Lung microvascular endothelial cell (primary cell): ENCODE data around the gene SYNGR3. TPM values are rescaled to one million over a fixed set of nuclear protein-coding genes. Genes with fewer than 3 reads are reported as not detected.
"Not testable (repeated sequence)": the region's sequence is repeated elsewhere in the genome, so short reads cannot be mapped to it uniquely, and the experiment has no call there.

Source experiments
- DNase-seq, 2 donors: peaks; one replicate each; pipeline versions ENCODE4 v3.0.0 to v3.0.0-alpha.2; 2010; ENCODE audit warnings: low read depth in 2 of 2
- total RNA-seq: library from RNA; depleted of rRNA; stranded (reverse); fragments of >200 nt; gene quantifications from 2 replicates; pipeline ENCODE4 v1.2.1, GENCODE V29; 2014

SYNGR3 gene
- total RNA-seq, 1 donor from 2014 or later: 0.40 TPM

GRCh38 chr16:2008009-2008526, 18.3 kb downstream of the SYNGR3 start:
- DNase-seq: peak in 1 of 2 donors; percentile 69

GRCh38 chr16:2008631-2009163, 18.9 kb downstream of the SYNGR3 start:
- DNase-seq: peak in 1 of 2 donors; percentile 26

GRCh38 chr16:2009164-2009711, 19.5 kb downstream of the SYNGR3 start:
- DNase-seq: no peak

GRCh38 chr16:2009791-2010510, 20.2 kb downstream of the SYNGR3 start, which contains the start of gene ZNF598:
ZNF598 (minus strand) TSS chr16:2009821.
- DNase-seq: peak; percentile 90 to 93

- DNase-seq: not testable (repeated sequence)
These were observed 22.0 kb downstream of the SYNGR3 start for GRCh38 chr16:2011726-2012125.

GRCh38 chr16:2013527-2013926, 23.8 kb downstream of the SYNGR3 start:
- no peak for DNase-seq

GRCh38 chr16:2015117-2015946, 25.6 kb downstream of the SYNGR3 start:
- no peak for DNase-seq

GRCh38 chr16:2015947-2016208, 26.1 kb downstream of the SYNGR3 start:
- no peak for DNase-seq

- no peak for DNase-seq
These were observed 26.7 kb downstream of the SYNGR3 start for GRCh38 chr16:2016407-2016922.

- DNase-seq: no peak
These were observed 29.7 kb downstream of the SYNGR3 start, which contains the start of gene NPW for GRCh38 chr16:2019518-2019920. NPW (plus strand) TSS chr16:2019785.

GRCh38 chr16:2019921-2020831, 30.4 kb downstream of the SYNGR3 start:
- no peak for DNase-seq

GRCh38 chr16:2022723-2023091, 32.9 kb downstream of the SYNGR3 start:
- DNase-seq: no peak

- DNase-seq: peak; percentile 86 to 94
These were observed 33.6 kb downstream of the SYNGR3 start for GRCh38 chr16:2023092-2024031.

GRCh38 chr16:2024032-2024420, 34.3 kb downstream of the SYNGR3 start:
- DNase-seq: no peak

- no peak for DNase-seq
These were observed 35.5 kb downstream of the SYNGR3 start for GRCh38 chr16:2025251-2025650.

- no peak for DNase-seq
These were observed 36.2 kb downstream of the SYNGR3 start for GRCh38 chr16:2025878-2026460.

GRCh38 chr16:2026461-2027023, 36.8 kb downstream of the SYNGR3 start, which contains the start of gene NHERF2:
NHERF2 (plus strand) TSS chr16:2026902; CDS start chr16:2027006, 104 bp downstream.
- peak; percentile 41 to 62 for DNase-seq
